ENCODE data around the gene PHYHD1. TPM values are rescaled to one million over a fixed set of nuclear protein-coding genes. Genes with fewer than 3 reads are reported as not detected.

Gene PHYHD1
- total RNA-seq = under 1 TPM; 0.21 to 0.44 TPM

DNA sequence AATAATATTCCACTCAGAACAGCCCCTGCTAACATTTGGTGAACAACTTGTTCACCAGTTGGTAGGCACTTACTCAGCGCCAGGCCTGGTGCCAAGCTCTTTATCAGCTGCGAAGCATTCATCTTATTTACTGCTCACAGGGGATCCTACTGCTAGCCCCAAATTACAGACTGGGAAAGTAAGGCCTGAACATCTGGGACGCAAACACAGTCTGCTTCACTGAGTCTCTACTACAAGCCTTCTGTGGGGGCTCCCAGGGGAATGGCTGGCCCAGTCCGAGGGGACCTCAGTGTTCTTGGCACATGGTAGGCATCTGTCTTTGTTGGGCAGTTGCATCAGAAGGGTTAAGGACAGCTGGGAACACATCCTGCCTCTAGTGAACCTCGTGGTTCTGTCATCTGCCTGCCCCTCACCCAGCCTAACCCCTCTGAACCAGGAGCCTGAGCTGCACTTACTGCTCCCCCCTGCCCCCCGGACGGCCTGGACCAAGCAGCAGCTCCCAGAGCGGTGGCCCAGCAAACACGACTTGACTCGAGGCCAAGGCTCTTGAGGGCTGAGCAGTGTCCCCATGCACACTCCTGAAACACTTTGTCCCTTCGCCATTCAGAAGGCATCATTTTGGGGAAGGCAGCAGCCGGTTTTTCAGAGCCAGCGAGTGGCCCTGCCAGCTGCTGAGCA lies at the start of gene PHYHD1:
Gene PHYHD1 (plus strand): TSS at position 602 of the 678 bp plus-strand sequence. CDS start 1,342 bp downstream, outside the sequence.
- no peak for DNase-seq
- Mint-ChIP-seq H3K4me1 (peaks cover 6% of the 10 kb centered on the region), H3K27ac (no peak within 1 kb of the TSS), H3K9me3 (ENCODE audit: low read depth) (no peaks in the 10 kb centered on the region), H3K4me3 (no peak within 1 kb of the TSS), H3K27me3 (no peaks in the 10 kb centered on the region), H3K36me3 (ENCODE audit: low read depth) (peaks cover 15% of the 10 kb centered on the region)
- ChIA-PET POLR2A (no interaction called here), CTCF (no interaction called here)
- ATAC-seq = no peak
- intact Hi-C loops (cut with DNase I, micrococcal nuclease) = no loop called here

DNA sequence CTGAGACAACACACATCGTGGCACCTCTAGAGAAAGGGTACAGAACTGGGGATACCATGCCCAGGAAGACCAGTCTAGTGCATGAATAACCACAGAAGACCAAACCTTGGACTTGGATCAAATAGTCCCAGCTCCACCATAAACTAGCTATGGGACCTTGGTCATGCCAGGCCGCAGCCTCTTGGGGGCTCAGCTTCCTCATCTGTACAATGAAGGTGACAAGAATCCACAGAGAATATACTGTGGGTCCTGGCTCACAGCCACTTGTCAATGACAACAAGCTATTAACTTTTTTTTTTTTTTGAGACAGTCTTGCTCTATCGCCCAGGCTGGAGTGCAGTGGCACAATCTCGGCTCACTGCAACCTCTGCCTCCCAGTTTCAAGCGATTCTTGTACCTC lies 42.9 kb upstream of the PHYHD1 start:
- CTCF ChIA-PET = interaction anchor here (0.7 to 5.7 kb wide), 7 partner anchors 15 to 67 kb away, joined by 3 to 29 read pairs (median 4); no protein-coding TSS in a partner anchor
- Mint-ChIP-seq H3K27ac (no peak overlapping the region), H3K4me3 (no peak overlapping the region), H3K36me3 (ENCODE audit: low read depth) (peaks cover 2% of the 10 kb centered on the region), H3K9me3 (ENCODE audit: low read depth) (no peaks in the 10 kb centered on the region), H3K4me1 (peaks cover 27% of the 10 kb centered on the region), H3K27me3 (no peaks in the 10 kb centered on the region)
- no peak for DNase-seq
- ATAC-seq = no peak
- POLR2A ChIA-PET = interaction anchor here (0.5 to 0.6 kb wide), 3 partner anchors 11 to 74 kb away, joined by 3 to 6 read pairs (median 3); no protein-coding TSS in a partner anchor
- intact Hi-C loops (cut with DNase I, micrococcal nuclease) = no loop called here

DNA sequence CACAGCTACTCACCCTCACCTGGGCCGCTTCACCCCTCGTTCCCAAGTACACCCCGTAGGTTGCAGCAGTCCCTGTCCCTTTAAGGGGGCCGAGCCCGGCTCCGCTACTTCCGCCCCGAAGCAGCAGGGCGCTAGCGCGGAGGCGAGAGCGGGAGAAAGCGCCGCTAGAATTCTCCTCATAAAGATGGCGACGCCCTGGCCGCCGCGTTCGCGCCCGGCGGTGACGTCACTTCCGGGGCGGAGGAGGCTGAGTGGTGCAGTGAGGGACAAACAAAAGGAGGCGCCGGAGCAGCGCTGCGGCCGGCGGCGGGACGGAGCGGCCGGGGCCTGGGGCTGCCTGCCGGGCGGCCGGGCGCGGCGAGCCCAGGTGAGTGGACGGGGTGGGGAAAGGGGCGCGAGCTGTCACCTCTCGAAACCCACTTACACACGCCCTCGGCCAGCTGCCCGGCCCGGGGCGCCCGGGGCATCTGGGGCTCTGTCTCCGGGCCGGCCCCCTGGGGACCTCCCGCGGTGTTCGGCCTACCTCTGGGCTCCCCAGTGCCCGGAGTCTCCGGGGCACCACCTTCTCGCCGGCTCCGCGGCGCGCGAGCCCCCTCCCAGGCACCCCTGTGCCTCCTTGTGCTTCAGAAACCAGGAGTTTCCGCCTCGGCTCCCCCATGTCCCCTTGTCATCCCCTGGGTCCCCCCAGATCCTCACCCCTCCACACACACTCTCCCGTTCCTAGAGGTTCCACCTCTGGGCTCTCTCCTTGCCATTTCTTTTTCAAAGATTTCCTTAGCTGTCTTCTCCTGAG lies 38.7 kb upstream of the PHYHD1 start, which contains the start of the genes KYAT1 and LRRC8A:
Gene KYAT1 (minus strand): TSS at position 67 of the 793 bp plus-strand sequence. CDS start 36,545 bp downstream, outside the sequence.
Gene LRRC8A (plus strand): TSS at position 250 of the 793 bp plus-strand sequence. CDS start 25,032 bp downstream, outside the sequence.
- ATAC-seq (peak; percentile 95), DNase-seq (peak; percentile 99)
- Mint-ChIP-seq H3K9me3 (ENCODE audit: low read depth) (no peaks in the 10 kb centered on the region), H3K27me3 (no peaks in the 10 kb centered on the region), H3K27ac (peak within 1 kb of the TSS; percentile 91), H3K4me1 (peaks cover 56% of the 10 kb centered on the region), H3K36me3 (ENCODE audit: low read depth) (peaks cover 13% of the 10 kb centered on the region), H3K4me3 (peak within 1 kb of the TSS; percentile 94)
- POLR2A ChIA-PET = interaction anchor here (0.6 to 1.0 kb wide), 3 partner anchors 66 to 184 kb away, joined by 3 to 8 read pairs (median 4); no protein-coding TSS in a partner anchor
- intact Hi-C loops (cut with DNase I, micrococcal nuclease) = loop anchor here (1.0 to 5.0 kb wide), 27 partner anchors 19 to 815 kb away; partner anchors contain the start of genes DOLK (in 2 of the 2), ENDOG (in 2 of the 2), NUP188 (in 2 of the 2) and DOLPP1 (in 1 of the 2)
- CTCF ChIA-PET = interaction anchor here (0.6 to 5.7 kb wide), 4 partner anchors 19 to 167 kb away, joined by 3 to 29 read pairs (median 6); no protein-coding TSS in a partner anchor

DNA sequence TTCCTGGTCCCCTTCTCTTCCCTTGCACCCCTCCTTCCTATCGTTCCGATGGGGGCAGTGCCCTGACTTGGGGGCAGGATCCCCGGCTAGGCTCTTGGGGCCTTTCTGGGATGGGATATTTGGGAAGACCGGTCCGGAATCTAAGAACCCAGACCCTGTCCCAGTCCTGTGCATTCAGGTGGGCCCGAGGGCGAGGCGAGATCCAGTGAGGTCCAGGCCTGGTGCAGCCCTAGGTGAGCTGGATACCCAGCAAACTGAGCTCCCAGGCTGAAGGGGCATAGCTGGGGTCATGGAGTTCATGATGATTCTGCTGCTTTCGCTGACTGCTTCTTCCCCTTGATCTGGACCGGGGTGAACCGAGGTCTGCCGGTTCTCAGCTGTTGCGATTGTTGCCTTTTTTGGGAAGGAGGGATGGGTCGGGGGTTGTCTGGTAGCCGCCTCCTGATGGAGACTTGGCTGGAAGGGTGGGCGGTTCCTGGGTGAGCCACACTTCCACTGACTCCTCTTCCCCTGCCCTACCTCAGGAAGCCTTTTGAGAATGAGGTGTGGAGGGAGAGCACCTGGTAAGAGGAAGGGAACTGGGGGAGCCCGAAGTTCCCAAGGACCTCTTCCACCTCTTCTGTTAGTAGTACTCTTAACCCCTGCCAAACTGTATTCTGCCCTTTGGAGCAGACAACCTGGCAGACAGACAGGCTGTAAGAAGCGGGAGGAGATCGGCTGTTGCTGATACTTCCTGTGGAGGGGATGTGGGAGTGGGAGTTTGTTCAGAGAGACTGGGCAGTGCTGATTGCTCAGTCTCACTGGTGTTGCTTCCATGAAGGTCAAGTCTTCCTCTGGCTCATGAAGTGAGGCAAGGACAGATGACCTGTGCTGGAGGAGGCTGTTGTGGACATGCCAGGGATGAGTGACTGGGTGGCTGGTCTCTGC lies 37.8 kb upstream of the PHYHD1 start:
- H3K27me3 Mint-ChIP-seq = no peaks in the 10 kb centered on the region

DNA sequence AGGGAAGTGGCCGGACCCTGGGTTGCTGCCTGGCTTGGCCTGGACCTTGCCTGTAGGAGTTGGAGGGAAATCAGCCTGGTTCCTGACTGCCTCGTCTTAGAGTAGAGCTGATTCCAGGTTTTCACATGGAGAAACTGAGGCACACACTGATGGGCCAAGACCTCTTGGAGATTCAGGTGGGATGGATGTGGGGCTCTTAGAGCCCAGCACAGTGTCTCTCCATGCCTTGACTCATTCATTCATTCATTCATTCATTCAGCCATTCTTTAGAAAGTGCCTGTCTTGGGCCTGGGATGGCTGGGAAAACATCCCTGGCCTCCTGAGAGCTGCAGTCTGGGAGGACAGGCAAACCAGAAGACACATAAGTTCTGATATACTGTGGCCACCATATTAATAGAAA lies 36.6 kb upstream of the PHYHD1 start:
- no peak for DNase-seq
- no peaks in the 10 kb centered on the region for H3K27me3 Mint-ChIP-seq
- peaks cover 23% of the 10 kb centered on the region for H3K36me3 Mint-ChIP-seq (ENCODE audit: low read depth)
- peaks cover 61% of the 10 kb centered on the region for H3K4me1 Mint-ChIP-seq
- CTCF ChIA-PET = interaction anchor here (0.7 to 1.2 kb wide), 2 partner anchors 43 to 66 kb away, joined by 3 read pairs; partner anchors contain the start of gene ENDOG
- H3K9me3 Mint-ChIP-seq (ENCODE audit: low read depth) = no peaks in the 10 kb centered on the region
- peak overlapping the region; percentile 19 for H3K4me3 Mint-ChIP-seq
- ATAC-seq = no peak
- POLR2A ChIA-PET = no interaction called here
- peak overlapping the region; percentile 91 for H3K27ac Mint-ChIP-seq
- intact Hi-C loops (cut with DNase I, micrococcal nuclease) = loop anchor here (5.0 kb wide), 6 partner anchors 43 to 817 kb away; partner anchors contain the start of genes ENDOG (in 1 of the 2), NAIF1 (in 1 of the 2), NTMT1 (in 1 of the 2) and SLC25A25 (in 1 of the 2)

More for the DNA sequence above, 37.8 kb upstream of the PHYHD1 start:
- POLR2A ChIA-PET = interaction anchor here (0.6 kb wide), 1 partner anchor 185 kb away, joined by 3 read pairs; no protein-coding TSS in a partner anchor
- Mint-ChIP-seq H3K27ac (peak overlapping the region; percentile 91), H3K4me1 (peaks cover 56% of the 10 kb centered on the region), H3K9me3 (ENCODE audit: low read depth) (no peaks in the 10 kb centered on the region), H3K4me3 (peak overlapping the region; percentile 94), H3K36me3 (ENCODE audit: low read depth) (peaks cover 15% of the 10 kb centered on the region)
- DNase-seq (peak; percentile 48), ATAC-seq (peak; percentile 8)
- CTCF ChIA-PET = interaction anchor here (0.7 to 1.2 kb wide), 2 partner anchors 11 to 45 kb away, joined by 3 to 4 read pairs; no protein-coding TSS in a partner anchor
- intact Hi-C loops (cut with DNase I, micrococcal nuclease) = loop anchor here (1.0 to 5.0 kb wide), 22 partner anchors 19 to 816 kb away; partner anchors contain the start of genes DOLK (in 2 of the 2), NUP188 (in 2 of the 2), DOLPP1 (in 1 of the 2) and DYNC2I2 (in 1 of the 2)

DNA sequence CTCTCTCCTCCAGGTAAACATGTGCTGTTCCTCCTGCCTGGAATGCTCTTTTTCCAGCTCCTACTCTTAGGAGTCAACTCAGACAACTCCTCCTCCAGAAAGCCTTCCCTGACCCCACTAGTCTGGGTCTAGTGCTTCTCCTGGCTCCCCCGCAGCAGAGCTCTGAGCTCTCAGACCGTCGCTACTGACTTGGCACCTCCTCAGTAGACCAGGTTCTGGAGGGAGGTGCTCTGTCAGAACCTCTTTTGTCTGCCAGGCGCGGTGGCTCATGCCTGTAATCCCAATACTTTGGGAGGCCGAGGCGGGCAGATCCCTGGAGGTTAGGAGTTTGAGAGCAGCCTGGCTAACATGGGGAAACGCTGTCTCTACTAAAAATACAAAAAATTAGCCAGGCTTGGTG lies 35.4 kb upstream of the PHYHD1 start:
- CTCF ChIA-PET = interaction anchor here (0.7 to 1.5 kb wide), 2 partner anchors 21 to 43 kb away, joined by 3 to 6 read pairs; no protein-coding TSS in a partner anchor
- ATAC-seq = no peak

DNA sequence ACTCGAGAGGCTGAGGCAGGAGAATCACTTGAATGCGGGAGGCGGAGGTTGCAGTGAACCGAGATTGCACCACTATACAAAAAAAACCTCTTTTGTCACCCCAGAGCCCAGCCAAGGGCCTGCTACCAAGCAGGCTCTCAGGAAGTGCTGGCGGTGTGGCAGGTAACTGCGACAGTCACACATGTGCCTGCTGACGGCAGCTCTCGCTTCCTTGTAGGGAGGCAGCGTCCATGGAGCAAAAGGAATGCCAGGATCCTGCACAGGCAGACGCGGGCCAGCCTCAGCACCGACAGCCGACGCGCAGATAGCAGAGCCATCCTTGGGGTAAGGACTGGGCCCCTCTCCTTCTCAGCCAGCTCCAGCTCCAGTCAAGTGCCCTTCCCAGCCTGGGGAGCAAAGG lies 35.0 kb upstream of the PHYHD1 start:
- no peaks in the 10 kb centered on the region for H3K27me3 Mint-ChIP-seq
- ChIA-PET POLR2A (no interaction called here), CTCF (interaction anchor here (1.5 kb wide), 1 partner anchor 21 kb away, joined by 6 read pairs; no protein-coding TSS in a partner anchor)
- no peaks in the 10 kb centered on the region for H3K9me3 Mint-ChIP-seq (ENCODE audit: low read depth)
- intact Hi-C loops (cut with DNase I, micrococcal nuclease) = no loop called here
- no peak for ATAC-seq
- H3K27ac Mint-ChIP-seq = peak overlapping the region; percentile 56
- peaks cover 22% of the 10 kb centered on the region for H3K36me3 Mint-ChIP-seq (ENCODE audit: low read depth)
- H3K4me1 Mint-ChIP-seq = peaks cover 51% of the 10 kb centered on the region
- DNase-seq = no peak
- no peak overlapping the region for H3K4me3 Mint-ChIP-seq

More for the DNA sequence above, 35.4 kb upstream of the PHYHD1 start:
- intact Hi-C loops (cut with DNase I, micrococcal nuclease) = no loop called here
- Mint-ChIP-seq H3K4me1 (peaks cover 53% of the 10 kb centered on the region), H3K4me3 (no peak overlapping the region), H3K36me3 (ENCODE audit: low read depth) (peaks cover 23% of the 10 kb centered on the region), H3K27me3 (no peaks in the 10 kb centered on the region), H3K9me3 (ENCODE audit: low read depth) (no peaks in the 10 kb centered on the region), H3K27ac (peak overlapping the region; percentile 13)
- POLR2A ChIA-PET = no interaction called here
- DNase-seq = no peak

DNA sequence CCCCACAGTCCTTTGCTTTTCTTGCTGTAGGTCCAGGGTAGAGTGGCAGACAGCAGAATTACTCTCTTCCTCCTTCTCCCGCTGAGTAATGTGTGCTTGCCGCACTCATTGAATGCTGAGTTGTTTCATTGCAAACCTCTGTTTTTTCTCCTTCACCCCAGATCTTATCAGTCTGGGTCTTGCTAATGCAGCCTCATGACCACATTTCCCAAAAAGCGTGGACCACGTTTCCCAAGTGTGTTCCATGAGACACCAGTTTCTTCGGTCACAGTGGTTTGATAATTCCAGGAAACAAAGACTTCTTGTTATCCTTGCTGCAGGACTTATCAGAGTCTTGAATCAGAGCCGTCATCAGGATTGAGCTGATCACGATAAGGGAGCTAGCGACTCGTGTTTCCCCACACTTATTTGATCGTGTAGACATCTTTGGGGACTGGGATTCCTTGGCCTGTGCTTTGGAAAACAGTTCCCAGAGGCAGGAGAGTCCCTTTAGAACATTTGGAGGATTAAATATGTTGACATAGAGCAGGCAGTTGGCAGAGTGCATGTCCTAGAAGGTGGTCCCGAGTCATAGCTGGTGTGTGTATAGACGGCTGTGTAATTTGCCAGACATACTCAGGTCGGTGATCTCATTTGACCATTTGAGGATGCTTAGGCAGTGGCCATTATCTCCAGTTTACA lies 34.4 kb upstream of the PHYHD1 start:
- H3K36me3 Mint-ChIP-seq (ENCODE audit: low read depth) = peaks cover 21% of the 10 kb centered on the region
- no peaks in the 10 kb centered on the region for H3K9me3 Mint-ChIP-seq (ENCODE audit: low read depth)
- ATAC-seq (no peak), DNase-seq (no peak)
- ChIA-PET POLR2A (no interaction called here), CTCF (interaction anchor here (1.5 kb wide), 1 partner anchor 22 kb away, joined by 6 read pairs; no protein-coding TSS in a partner anchor)
- H3K27ac Mint-ChIP-seq = peak overlapping the region; percentile 56
- peaks cover 50% of the 10 kb centered on the region for H3K4me1 Mint-ChIP-seq
- intact Hi-C loops (cut with DNase I, micrococcal nuclease) = no loop called here
- no peaks in the 10 kb centered on the region for H3K27me3 Mint-ChIP-seq
- H3K4me3 Mint-ChIP-seq = no peak overlapping the region

DNA sequence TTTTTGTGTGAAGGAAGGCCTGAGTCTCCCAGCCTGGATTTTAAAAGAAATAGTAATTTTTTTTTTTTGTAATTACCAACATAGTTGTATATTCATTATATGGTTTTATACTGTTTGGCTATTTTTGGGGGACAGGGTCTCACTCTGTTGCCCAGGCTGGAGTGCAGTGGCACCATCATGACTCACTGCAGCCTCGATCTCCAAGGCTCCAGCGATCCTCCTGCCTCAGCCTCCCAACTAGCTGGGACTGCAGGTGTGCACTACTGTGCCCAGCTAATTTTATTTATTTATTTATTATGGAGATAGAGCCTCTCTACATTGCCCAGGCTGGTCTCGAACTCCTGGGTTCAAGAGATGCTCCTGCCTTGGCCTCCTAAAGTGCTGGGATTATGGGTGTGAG lies 33.7 kb upstream of the PHYHD1 start:
- Mint-ChIP-seq H3K27me3 (no peaks in the 10 kb centered on the region), H3K9me3 (ENCODE audit: low read depth) (no peaks in the 10 kb centered on the region), H3K36me3 (ENCODE audit: low read depth) (peaks cover 21% of the 10 kb centered on the region), H3K4me1 (peaks cover 54% of the 10 kb centered on the region), H3K4me3 (no peak overlapping the region), H3K27ac (no peak overlapping the region)
- ATAC-seq = no peak
- intact Hi-C loops (cut with DNase I, micrococcal nuclease) = no loop called here
- ChIA-PET POLR2A (no interaction called here), CTCF (no interaction called here)
- DNase-seq = no peak

DNA sequence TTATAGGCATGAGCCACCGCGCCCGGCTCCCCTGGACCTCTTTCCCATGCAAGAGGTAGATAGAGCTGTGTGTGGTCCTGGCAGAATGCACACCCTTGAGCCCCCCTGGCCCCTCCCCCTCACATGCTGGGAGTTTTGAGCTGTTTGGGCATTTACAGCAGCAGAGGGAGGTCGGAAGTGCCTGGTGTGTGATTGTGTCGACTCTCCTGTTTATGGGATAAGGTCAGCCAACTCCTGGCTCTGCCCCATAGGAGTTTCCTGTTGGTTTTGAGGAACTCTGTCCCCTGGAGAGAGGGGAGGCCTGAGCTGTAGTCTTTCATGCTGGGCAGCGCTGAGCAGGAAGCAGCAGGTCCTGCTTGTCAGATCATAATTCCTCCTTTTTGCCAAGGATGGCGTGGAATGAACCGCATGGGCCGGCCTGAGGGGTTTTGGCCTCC lies 32.9 kb upstream of the PHYHD1 start:
- ChIA-PET CTCF (no interaction called here), POLR2A (no interaction called here)
- ATAC-seq (no peak), DNase-seq (no peak)
- Mint-ChIP-seq H3K36me3 (ENCODE audit: low read depth) (peaks cover 21% of the 10 kb centered on the region), H3K4me3 (no peak overlapping the region), H3K9me3 (ENCODE audit: low read depth) (no peaks in the 10 kb centered on the region), H3K27me3 (no peaks in the 10 kb centered on the region), H3K4me1 (peaks cover 59% of the 10 kb centered on the region), H3K27ac (peak overlapping the region; percentile 47)
- intact Hi-C loops (cut with DNase I, micrococcal nuclease) = no loop called here
